Measurements from ENCODE around the gene TEX36.

DNA sequence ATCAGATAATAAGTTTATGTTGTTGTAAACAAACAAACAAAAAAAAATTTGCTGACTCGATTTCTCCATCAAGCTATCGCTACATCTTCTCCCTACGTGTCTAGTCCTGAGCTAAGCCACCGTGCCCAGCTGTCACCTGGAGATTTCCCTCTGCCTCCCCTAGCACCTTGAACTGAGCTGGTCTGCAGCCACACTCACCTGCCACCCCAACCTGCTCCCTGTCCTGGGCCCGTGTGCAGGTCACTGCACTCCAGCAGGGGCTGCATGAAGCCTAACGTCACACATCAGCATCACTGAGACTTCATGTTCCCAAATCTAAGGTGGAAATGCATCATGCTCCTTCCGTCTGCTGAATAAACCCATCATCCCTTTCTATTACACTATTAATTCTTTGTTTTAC lies 44.4 kb downstream of the TEX36 start:
- no peak for TF ChIP-seq CTCF (IDR thresholded peaks at IDR 0.05)
- no peak for TF ChIP-seq ZFX (IDR thresholded peaks at IDR 0.05; ENCODE audit: borderline replicate concordance)
